HL-60 (cell line): ENCODE results near the gene CD80.

ENCODE experiments used
- DNase-seq, 2 experiments: peaks; one replicate each; pipeline ENCODE4 v3.0.0-alpha.2; 2010 to 2020; ENCODE audit warnings: low read depth in 1 of 2, low spot score in 1 of 2
- H3K27ac ChIP-seq: fragments of 250-450 bp; sonication (Bioruptor Pico); replicated peaks from 2 replicates; pipeline ENCODE4 v1.5.1; 2020; ENCODE audit warnings: mild to moderate bottlenecking, moderate library complexity
- H3K27me3 ChIP-seq: fragments of 250-450 bp; sonication (Bioruptor Pico); 2 replicates; pipeline ENCODE4 v1.5.1; 2021; ENCODE audit warnings: mild to moderate bottlenecking, moderate library complexity; ENCODE audit not compliant: insufficient read depth, poor library complexity, severe bottlenecking
- H3K4me3 ChIP-seq: replicated peaks from 2 replicates; pipeline ENCODE4 v1.5.1; 2011; ENCODE audit warnings: mild to moderate bottlenecking, control low read depth, low read length; ENCODE audit not compliant: insufficient read depth
- CTCF ChIP-seq: IDR thresholded peaks from one replicate; pipeline ENCODE4 v1.5.1; 2011; ENCODE audit warnings: low read length, control low read depth, inconsistent platforms; ENCODE audit not compliant: insufficient read depth
- GABPA ChIP-seq: IDR thresholded peaks from 2 replicates; pipeline ENCODE4 v1.6.1; 2012; ENCODE audit warnings: low read depth
- POLR2AphosphoS5 ChIP-seq: IDR thresholded peaks from 2 replicates; pipeline ENCODE4 v1.6.1; 2012; ENCODE audit warnings: low read depth
- SPI1 ChIP-seq: IDR thresholded peaks from 2 replicates; pipeline ENCODE4 v1.6.1; 2012; ENCODE audit warnings: low read depth, mild to moderate bottlenecking, borderline replicate concordance
- TF ChIP-seq, protein P1 (sequence below): IDR thresholded peaks from 2 replicates; pipeline ENCODE4 v1.6.1; 2012; ENCODE audit warnings: low read depth; ENCODE audit not compliant: insufficient replicate concordance

The CD80 gene

DNA sequence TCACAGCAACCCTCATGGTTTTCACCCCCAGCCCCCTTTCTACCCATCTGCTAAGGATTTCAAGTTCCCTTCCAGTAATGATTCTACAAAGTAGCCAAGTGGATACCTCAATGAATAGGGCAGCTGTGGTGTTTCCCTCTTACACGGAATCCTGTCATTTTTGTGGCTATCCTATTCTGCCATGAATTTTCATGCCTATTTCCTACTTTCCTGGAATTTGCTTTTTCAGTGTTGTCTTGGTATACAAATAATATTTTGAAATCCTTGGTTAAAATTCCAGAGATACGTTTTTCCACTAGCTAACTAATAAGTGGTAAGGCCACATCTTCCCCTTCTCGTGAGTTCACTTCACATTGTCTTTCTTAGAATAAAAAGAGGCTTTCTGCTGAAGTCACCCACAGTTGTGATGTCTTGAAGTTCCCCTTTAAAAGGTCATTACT, 27.3 kb upstream of the CD80 start:
- DNase-seq, result no peak
- Histone ChIP-seq H3K4me3 (no peak overlapping the region), H3K27me3 (no peaks in the 10 kb centered on the region), H3K27ac (no peak overlapping the region)
- TF ChIP-seq, protein P1, sequence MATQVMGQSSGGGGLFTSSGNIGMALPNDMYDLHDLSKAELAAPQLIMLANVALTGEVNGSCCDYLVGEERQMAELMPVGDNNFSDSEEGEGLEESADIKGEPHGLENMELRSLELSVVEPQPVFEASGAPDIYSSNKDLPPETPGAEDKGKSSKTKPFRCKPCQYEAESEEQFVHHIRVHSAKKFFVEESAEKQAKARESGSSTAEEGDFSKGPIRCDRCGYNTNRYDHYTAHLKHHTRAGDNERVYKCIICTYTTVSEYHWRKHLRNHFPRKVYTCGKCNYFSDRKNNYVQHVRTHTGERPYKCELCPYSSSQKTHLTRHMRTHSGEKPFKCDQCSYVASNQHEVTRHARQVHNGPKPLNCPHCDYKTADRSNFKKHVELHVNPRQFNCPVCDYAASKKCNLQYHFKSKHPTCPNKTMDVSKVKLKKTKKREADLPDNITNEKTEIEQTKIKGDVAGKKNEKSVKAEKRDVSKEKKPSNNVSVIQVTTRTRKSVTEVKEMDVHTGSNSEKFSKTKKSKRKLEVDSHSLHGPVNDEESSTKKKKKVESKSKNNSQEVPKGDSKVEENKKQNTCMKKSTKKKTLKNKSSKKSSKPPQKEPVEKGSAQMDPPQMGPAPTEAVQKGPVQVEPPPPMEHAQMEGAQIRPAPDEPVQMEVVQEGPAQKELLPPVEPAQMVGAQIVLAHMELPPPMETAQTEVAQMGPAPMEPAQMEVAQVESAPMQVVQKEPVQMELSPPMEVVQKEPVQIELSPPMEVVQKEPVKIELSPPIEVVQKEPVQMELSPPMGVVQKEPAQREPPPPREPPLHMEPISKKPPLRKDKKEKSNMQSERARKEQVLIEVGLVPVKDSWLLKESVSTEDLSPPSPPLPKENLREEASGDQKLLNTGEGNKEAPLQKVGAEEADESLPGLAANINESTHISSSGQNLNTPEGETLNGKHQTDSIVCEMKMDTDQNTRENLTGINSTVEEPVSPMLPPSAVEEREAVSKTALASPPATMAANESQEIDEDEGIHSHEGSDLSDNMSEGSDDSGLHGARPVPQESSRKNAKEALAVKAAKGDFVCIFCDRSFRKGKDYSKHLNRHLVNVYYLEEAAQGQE, result no peak
- no peak for TF ChIP-seq GABPA
- TF ChIP-seq POLR2AphosphoS5, result no peak
- no peak for TF ChIP-seq SPI1
- TF ChIP-seq CTCF, result no peak

GRCh38 chr3:119585856-119586570, 26.6 kb upstream of the CD80 start:
- Histone ChIP-seq H3K4me3 (no peak overlapping the region), H3K27ac (no peak overlapping the region), H3K27me3 (no peaks in the 10 kb centered on the region)
- DNase-seq, result no peak
- no peak for TF ChIP-seq GABPA
- no peak for TF ChIP-seq CTCF
- TF ChIP-seq POLR2AphosphoS5, result no peak
- no peak for TF ChIP-seq SPI1
- TF ChIP-seq, protein P1, result no peak

- Histone ChIP-seq H3K4me3 (no peak overlapping the region), H3K27ac (no peak overlapping the region)
- no peak for TF ChIP-seq GABPA
- TF ChIP-seq CTCF, result no peak
- TF ChIP-seq POLR2AphosphoS5, result no peak
- TF ChIP-seq, protein P1, result no peak
- TF ChIP-seq SPI1, result no peak
Measured at GRCh38 chr3:119585208-119585607, 25.8 kb upstream of the CD80 start.

More at GRCh38 chr3:119585208-119585607, 25.8 kb upstream of the CD80 start:
- DNase-seq, result no peak
- H3K27me3 ChIP-seq, result no peaks in the 10 kb centered on the region
